Stimulated activated CD4-positive, alpha-beta T cell treated with anti-CD3 and anti-CD28 coated beads, Interleukin-4, amount 100 ng/mL, for 24 hours (primary cell): ENCODE measurements around the gene LACTBL1.
"Not testable (repeated sequence)": the region's sequence is repeated elsewhere in the genome, so short reads cannot be mapped to it uniquely, and the experiment has no call there.

Experiments used
- DNase-seq: peaks from one replicate; pipeline ENCODE4 v3.0.0-alpha.2; 2020

LACTBL1 gene

GRCh38 chr1:22976461-22977243 lies 4.0 kb upstream of the LACTBL1 start:
- peak; percentile 53 for DNase-seq

GRCh38 chr1:22976127-22976460 lies 3.4 kb upstream of the LACTBL1 start:
- no peak for DNase-seq

GRCh38 chr1:22975694-22976093 lies 3.0 kb upstream of the LACTBL1 start:
- no peak for DNase-seq

GRCh38 chr1:22971611-22972405 lies 858 bp downstream of the LACTBL1 start:
- no peak for DNase-seq

GRCh38 chr1:22971161-22971560 lies 1.5 kb downstream of the LACTBL1 start:
- no peak for DNase-seq

- no peak for DNase-seq
These were observed 2.6 kb downstream of the LACTBL1 start for GRCh38 chr1:22970096-22970495.

GRCh38 chr1:22969304-22969709 lies 3.4 kb downstream of the LACTBL1 start:
- DNase-seq: no peak

GRCh38 chr1:22967833-22968232 lies 4.8 kb downstream of the LACTBL1 start:
- DNase-seq: no peak

GRCh38 chr1:22966309-22966708 lies 6.4 kb downstream of the LACTBL1 start:
- no peak for DNase-seq

GRCh38 chr1:22963044-22963677 lies 9.5 kb downstream of the LACTBL1 start:
- no peak for DNase-seq

GRCh38 chr1:22962558-22962957 lies 10.1 kb downstream of the LACTBL1 start:
- DNase-seq: no peak

GRCh38 chr1:22959545-22960360 lies 12.9 kb downstream of the LACTBL1 start:
- DNase-seq: no peak

- DNase-seq: no peak
These were observed 14.1 kb downstream of the LACTBL1 start for GRCh38 chr1:22958556-22958955.

- DNase-seq: no peak
These were observed 15.6 kb downstream of the LACTBL1 start for GRCh38 chr1:22957066-22957465.

GRCh38 chr1:22955146-22955545 lies 17.5 kb downstream of the LACTBL1 start:
- no peak for DNase-seq

GRCh38 chr1:22953740-22954141 lies 18.9 kb downstream of the LACTBL1 start:
- no peak for DNase-seq

- DNase-seq: no peak
These were observed 19.5 kb downstream of the LACTBL1 start for GRCh38 chr1:22953057-22953739.

- DNase-seq: no peak
These were observed 20.0 kb downstream of the LACTBL1 start for GRCh38 chr1:22952694-22953056.

GRCh38 chr1:22951796-22952195 lies 20.9 kb downstream of the LACTBL1 start:
- DNase-seq: no peak

GRCh38 chr1:22949822-22950331 lies 22.8 kb downstream of the LACTBL1 start:
- no peak for DNase-seq

GRCh38 chr1:22945171-22945570 lies 27.5 kb downstream of the LACTBL1 start:
- not testable (repeated sequence) for DNase-seq
